SJSA1 (cell line): ENCODE data around the gene COQ8B. TPM values are rescaled to one million over a fixed set of nuclear protein-coding genes. Genes with fewer than 3 reads are reported as not detected.
"Not testable (repeated sequence)": the region's sequence is repeated elsewhere in the genome, so short reads cannot be mapped to it uniquely, and the experiment has no call there.

Source experiments
- DNase-seq, 2 experiments: peaks; one replicate each; pipeline ENCODE4 v3.0.0-alpha.2; 2015 to 2020; ENCODE audit warnings: low spot score in 2 of 2, low read depth in 1 of 2
- H3K27ac ChIP-seq: fragments of 250-450 bp; sonication (Bioruptor Pico); 2 replicates; pipeline ENCODE4 v1.5.1; 2020; ENCODE audit warnings: mild to moderate bottlenecking, moderate library complexity
- H3K27me3 ChIP-seq: fragments of 250-450 bp; sonication (Bioruptor Pico); replicated peaks from 2 replicates; pipeline ENCODE4 v1.5.1; 2020; ENCODE audit warnings: mild to moderate bottlenecking, moderate library complexity
- H3K36me3 ChIP-seq: fragments of 250-450 bp; sonication (Bioruptor Pico); 2 replicates; pipeline ENCODE4 v1.5.1; 2020; ENCODE audit warnings: mild to moderate bottlenecking
- H3K4me1 ChIP-seq: fragments of 250-450 bp; sonication (Bioruptor Pico); replicated peaks from 2 replicates; pipeline ENCODE4 v1.6.1; 2021; ENCODE audit warnings: mild to moderate bottlenecking
- H3K4me3 ChIP-seq: fragments of 250-450 bp; sonication (Bioruptor Pico); 2 replicates; pipeline ENCODE4 v1.5.1; 2020; ENCODE audit warnings: mild to moderate bottlenecking
- H3K9me3 ChIP-seq: fragments of 250-450 bp; sonication (Bioruptor Pico); replicated peaks from 2 replicates; pipeline ENCODE4 v1.5.1; 2020; ENCODE audit warnings: mild to moderate bottlenecking
- total RNA-seq: library from RNA; depleted of rRNA; stranded (reverse); fragments of >200 nt; shearing (Covaris generic); gene quantifications from 2 replicates; pipeline ENCODE4 v1.2.3, GENCODE V29; 2014

Gene COQ8B
- total RNA-seq, 1 experiment from 2014 or later = 29.2 TPM

DNA sequence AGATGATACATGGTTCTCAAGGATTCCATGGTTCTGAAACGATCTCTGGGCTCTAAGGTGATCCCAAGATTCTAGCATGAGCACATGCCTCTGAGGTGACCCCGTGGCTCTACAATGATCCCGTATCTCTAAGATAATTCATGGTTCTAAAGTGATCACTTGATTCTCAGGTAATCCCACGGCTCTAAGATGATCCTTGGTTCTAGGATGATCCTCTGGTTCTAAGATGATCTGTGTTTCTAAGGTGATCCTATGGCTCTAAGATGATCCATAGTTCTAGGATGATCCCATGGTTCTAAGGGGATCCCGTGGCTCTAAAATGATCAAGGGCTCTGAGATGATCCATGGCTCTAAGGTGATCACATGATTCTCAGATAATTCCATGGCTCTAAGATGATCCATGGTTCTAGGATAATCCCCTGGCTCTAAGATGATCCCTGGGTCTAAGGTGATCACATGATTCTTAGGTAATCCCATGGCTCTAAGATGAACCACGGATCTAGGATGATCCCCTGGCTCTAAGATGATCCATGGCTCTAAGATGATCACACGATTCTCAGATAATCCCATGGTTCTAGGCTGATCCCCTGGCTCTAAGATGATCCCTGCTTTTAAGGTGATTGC is 47.6 kb downstream of the COQ8B start:
- Histone ChIP-seq H3K9me3 (peaks cover 4% of the 10 kb centered on the region), H3K4me3 (no peak overlapping the region), H3K27me3 (no peaks in the 10 kb centered on the region), H3K36me3 (peaks cover 68% of the 10 kb centered on the region), H3K4me1 (peaks cover 10% of the 10 kb centered on the region), H3K27ac (no peak overlapping the region)
- no peak for DNase-seq

DNA sequence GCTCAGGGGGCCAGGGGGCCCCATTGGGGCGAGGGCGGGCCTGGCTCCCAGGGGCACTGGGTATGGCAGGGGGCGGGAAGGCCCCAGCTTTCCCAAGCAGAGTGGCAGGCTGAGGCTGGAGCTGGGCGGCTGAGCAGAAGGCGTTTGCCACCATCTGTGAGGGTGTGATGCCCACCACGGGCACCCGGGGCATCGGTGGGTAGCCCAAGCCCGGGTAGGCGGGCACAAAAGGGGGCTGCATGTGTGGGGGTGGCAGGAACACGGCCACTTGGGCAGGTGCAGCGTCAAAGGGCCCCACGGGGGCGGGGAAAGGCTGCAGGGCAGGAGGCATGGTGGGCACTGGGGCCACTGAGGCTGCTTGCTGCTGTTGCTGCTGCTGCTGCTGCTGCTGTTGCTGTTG is 49.1 kb downstream of the COQ8B start:
- Histone ChIP-seq H3K4me1 (peaks cover 20% of the 10 kb centered on the region), H3K36me3 (peaks cover 53% of the 10 kb centered on the region), H3K4me3 (no peak overlapping the region), H3K27me3 (no peaks in the 10 kb centered on the region), H3K9me3 (peaks cover 4% of the 10 kb centered on the region), H3K27ac (no peak overlapping the region)
- DNase-seq = no peak

DNA sequence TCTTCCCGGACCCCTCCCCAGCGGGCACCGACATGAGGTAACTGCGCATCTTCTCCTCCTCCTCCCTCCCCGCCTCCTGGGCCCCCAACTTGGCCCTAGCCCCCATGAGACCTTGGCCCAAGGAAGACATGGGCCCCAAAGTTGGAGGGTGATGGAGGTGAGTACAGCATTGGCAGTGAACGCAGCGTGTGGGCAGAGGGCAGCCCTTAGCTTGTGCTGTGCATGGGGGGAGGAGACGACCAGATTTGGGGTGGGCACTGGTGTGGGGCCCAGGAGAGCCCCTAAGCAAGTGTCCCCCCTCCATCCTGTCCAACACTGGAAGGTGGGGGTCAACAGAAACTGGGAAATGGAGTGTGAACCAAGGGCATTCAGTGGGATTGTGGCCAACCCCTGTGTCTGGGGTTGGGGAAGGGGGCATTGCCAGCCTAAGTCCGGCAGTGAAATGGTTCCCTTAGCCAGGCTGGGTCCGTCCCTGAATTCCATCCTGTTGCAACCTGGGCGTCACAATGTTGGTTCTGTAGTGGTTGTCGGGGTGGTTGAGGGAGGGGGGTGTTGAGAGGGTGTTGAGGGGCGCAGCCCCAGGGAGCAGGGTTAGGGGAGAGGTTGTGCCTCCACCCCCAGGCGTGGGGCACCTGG is 49.8 kb downstream of the COQ8B start:
- DNase-seq = no peak
- H3K27ac ChIP-seq = no peak overlapping the region
- no peak overlapping the region for H3K4me3 ChIP-seq
- peaks cover 20% of the 10 kb centered on the region for H3K4me1 ChIP-seq
- H3K36me3 ChIP-seq = peaks cover 46% of the 10 kb centered on the region
- H3K27me3 ChIP-seq = no peaks in the 10 kb centered on the region
- H3K9me3 ChIP-seq = peaks cover 4% of the 10 kb centered on the region

DNA sequence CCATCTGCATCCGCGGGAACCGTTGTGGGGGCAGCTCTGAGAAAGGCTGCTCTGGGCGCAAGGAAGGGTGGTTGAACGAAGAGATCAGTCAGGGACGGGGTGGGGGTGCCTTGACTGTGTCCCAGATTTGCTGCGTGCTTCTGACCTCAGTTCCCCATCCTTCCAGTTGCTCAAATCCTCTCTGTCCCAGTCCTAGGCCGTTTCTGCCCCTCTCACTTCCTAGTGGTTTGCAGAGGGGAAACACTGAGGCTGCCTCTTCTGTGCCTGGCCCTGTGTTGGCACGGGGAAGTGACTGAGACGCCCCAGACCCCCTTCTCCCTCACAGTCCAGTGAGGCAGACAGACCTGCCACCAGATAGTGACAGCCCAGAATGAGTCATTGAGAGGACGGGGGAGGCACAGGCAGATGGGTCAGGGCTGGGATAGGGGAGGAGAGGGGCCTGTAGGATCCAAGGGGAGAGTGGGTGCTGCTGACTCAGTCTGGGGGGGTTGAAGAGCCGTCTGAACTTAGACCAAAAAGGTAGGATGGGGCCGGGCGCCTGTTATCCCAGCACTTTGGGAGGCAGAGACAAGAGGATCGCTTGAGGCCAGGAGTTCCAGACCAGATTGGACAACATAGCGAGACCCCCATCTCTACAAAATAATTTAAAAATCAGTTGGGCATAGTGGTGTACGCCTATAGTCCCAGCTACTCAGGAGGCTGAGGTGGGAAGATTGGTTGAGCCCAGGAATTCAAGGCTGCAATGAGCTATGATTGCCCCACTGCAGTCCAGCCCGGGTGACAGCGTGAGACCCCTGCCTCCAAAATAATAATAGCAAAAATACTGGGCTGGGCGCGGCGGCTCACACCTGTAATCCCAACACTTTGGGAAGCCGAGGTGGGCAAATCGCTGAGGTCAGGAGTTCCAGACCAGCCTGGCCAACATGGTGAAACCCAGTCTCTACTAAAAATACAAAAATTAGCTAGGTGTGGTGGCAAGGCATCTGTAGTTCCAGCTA is 52.7 kb downstream of the COQ8B start:
- no peak for DNase-seq
- no peaks in the 10 kb centered on the region for H3K27me3 ChIP-seq
- peaks cover 20% of the 10 kb centered on the region for H3K4me1 ChIP-seq
- peaks cover 2% of the 10 kb centered on the region for H3K9me3 ChIP-seq
- H3K4me3 ChIP-seq = peak overlapping the region; percentile 47
- H3K27ac ChIP-seq = no peak overlapping the region
- peaks cover 21% of the 10 kb centered on the region for H3K36me3 ChIP-seq

DNA sequence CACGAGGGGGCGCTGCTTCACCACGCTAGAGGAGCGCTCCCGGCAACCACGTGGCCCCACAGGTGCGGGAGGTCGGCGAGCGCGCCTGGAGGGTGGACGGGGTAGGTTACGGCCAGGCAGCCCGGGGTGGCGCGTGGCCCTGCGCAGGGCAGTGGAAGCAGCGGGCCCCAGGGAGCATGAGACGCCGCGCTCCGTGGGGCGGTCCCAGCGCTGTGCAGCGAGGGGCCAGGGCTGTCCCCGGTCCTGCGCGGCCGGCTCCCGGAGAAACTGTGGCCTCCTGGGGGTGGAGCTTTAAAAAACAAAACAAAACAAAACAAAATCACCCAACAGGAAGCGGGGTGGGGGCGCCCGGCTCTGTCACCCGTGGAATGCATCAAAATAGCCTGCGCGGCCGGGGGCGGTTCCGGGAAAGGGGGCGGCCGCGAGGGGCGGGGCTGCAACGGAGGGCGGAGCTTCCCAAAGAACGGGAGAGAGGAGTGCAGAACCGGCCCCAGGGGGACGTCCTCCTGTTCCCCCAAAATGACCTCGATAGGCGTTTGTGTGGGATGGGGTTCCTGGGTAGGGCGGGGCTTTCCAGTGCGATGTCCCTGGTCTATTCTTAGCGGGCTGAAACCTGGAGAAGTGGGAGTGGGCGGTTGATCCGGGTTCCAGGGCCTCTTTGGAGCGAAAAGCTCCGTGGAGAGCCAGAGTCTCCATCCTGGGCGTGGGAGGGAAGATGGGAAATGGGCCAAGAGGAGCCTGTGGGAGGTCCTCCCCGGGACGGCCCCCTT is 53.6 kb downstream of the COQ8B start:
- Histone ChIP-seq H3K4me1 (peaks cover 20% of the 10 kb centered on the region), H3K36me3 (peaks cover 12% of the 10 kb centered on the region), H3K27me3 (no peaks in the 10 kb centered on the region), H3K4me3 (peak overlapping the region; percentile 47), H3K9me3 (no peaks in the 10 kb centered on the region), H3K27ac (no peak overlapping the region)
- DNase-seq = peak; percentile 87

DNA sequence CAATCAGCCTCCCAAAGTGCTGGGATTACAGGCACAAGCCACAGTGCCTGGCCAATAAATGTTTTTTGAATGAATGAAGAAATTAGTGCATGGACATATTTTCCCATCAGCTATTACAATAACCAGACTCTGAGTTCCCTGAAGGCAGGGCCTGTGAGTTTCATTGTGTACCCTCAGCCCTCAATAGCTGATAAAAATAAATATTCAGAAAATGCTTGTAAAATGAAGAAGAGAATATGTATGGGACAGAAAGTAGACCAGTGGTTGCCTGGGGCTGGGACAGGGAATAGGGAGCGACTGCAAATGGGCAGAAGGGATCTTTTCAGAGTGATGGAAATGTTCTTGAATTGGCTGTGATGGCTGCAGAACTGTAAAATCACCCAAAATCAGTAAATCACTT is 55.1 kb downstream of the COQ8B start:
- no peaks in the 10 kb centered on the region for H3K36me3 ChIP-seq
- DNase-seq = no peak
- peaks cover 15% of the 10 kb centered on the region for H3K4me1 ChIP-seq
- no peaks in the 10 kb centered on the region for H3K27me3 ChIP-seq
- no peak overlapping the region for H3K4me3 ChIP-seq
- H3K9me3 ChIP-seq = no peaks in the 10 kb centered on the region
- H3K27ac ChIP-seq = no peak overlapping the region

DNA sequence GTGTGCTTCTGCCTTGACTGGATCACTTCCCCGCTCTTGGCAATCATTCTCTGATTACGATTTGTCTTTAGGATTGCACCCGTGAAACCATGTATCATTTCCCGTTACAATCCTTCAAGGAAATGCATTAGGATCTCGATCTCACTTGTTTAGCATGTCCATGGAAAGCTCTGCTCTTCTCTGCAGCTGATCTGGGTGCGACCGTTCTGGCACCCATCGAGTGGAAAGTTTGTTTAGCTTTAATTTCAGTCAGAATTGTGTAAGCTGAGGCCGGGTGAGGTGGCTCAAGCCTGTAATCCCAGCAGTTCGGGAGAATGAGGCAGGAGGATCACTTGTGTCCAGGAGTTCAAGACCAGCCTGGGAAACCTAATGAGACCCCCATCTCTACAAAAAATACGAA is 57.1 kb downstream of the COQ8B start:
- no peak for DNase-seq
- Histone ChIP-seq H3K9me3 (no peaks in the 10 kb centered on the region), H3K36me3 (no peaks in the 10 kb centered on the region), H3K4me3 (no peak overlapping the region), H3K27ac (no peak overlapping the region), H3K4me1 (peaks cover 10% of the 10 kb centered on the region), H3K27me3 (no peaks in the 10 kb centered on the region)

DNA sequence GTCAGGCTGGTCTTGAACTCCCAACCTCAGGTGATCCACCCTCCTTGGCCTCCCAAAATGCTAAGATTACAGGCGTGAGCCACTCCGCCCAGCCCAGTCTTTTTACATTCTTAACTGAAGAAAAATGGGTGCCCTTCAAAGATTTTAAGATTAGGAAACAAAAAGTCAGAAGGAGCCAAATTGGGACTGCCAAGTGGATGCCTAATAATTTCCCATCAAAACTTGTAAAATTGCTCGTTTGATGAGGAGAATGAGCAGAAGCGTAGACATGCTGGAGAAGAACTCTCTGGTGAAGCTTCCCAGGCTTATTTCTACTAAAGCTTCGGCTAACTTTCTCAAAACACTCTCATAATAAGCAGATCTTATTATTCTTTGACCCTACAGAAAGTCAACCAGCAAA is 57.6 kb downstream of the COQ8B start:
- no peaks in the 10 kb centered on the region for H3K27me3 ChIP-seq
- no peak for DNase-seq
- peaks cover 10% of the 10 kb centered on the region for H3K4me1 ChIP-seq
- no peaks in the 10 kb centered on the region for H3K9me3 ChIP-seq
- H3K36me3 ChIP-seq = no peaks in the 10 kb centered on the region
- no peak overlapping the region for H3K27ac ChIP-seq
- H3K4me3 ChIP-seq = no peak overlapping the region

DNA sequence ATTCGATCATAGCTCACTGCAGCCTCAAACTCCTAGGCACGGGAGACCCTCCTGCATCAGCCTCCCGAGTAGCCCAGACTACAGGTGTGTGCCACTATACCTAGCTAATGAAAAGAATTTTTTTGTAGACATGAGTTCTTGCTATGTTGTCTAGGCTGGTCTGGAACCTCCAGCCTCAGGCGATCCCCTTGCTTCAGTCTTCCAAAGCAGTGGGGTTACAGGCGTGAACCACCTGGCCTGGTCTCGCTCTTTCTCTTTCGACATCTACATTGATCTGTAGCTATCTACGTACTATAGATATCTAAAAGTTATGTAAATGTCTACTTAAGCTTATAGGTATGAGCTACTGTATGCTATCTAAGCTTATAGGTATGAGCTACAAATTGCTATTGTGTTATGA is 58.7 kb downstream of the COQ8B start:
- no peaks in the 10 kb centered on the region for H3K27me3 ChIP-seq
- no peak overlapping the region for H3K27ac ChIP-seq
- no peaks in the 10 kb centered on the region for H3K9me3 ChIP-seq
- H3K4me3 ChIP-seq = no peak overlapping the region
- DNase-seq = no peak
- no peaks in the 10 kb centered on the region; the same call in 1 of the 2 replicates for H3K4me1 ChIP-seq
- H3K36me3 ChIP-seq = no peaks in the 10 kb centered on the region

DNA sequence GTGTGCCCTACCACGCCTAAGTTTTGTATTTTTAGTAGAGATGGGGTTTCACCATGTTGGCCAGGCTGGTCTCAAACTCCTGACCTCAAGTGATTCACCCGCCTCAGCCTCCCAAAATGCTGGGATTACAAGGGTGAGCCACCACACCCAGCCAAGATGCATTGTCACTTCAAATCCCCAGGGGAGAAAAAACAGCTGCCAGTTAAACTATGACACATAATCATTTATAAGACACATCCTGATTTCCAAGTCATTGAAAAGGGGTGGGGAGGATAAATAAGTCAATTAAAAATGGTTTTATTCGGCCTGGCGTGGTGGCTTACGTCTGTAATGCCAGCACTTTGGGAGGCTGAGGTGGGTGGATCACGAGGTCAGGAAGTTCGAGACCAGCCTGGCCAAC is 61.0 kb downstream of the COQ8B start:
- not testable (repeated sequence) for H3K9me3 ChIP-seq, DNase-seq, H3K36me3 ChIP-seq, H3K27me3 ChIP-seq, H3K4me1 ChIP-seq, H3K4me3 ChIP-seq, H3K27ac ChIP-seq

DNA sequence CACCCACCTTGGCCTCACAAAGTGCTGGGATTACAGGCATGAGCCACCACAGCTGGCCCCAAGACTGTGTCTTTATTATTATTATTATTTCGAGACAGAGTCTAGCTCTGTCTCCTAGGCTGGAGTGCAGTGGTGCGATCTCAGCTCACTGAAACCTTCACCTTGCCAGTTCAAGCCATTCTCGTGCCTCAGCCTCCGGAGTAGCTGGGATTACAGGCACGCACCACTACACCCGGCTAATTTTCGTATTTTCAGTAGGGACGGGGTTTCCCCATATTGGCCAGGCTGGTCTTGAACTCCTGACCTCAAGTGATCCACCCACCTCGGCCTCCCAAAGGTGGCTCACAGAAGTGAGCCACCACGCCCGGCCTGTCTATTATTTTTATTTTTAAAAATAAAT is 64.4 kb downstream of the COQ8B start:
- not testable (repeated sequence) for H3K9me3 ChIP-seq, H3K36me3 ChIP-seq, H3K27ac ChIP-seq, DNase-seq, H3K4me1 ChIP-seq, H3K4me3 ChIP-seq, H3K27me3 ChIP-seq

DNA sequence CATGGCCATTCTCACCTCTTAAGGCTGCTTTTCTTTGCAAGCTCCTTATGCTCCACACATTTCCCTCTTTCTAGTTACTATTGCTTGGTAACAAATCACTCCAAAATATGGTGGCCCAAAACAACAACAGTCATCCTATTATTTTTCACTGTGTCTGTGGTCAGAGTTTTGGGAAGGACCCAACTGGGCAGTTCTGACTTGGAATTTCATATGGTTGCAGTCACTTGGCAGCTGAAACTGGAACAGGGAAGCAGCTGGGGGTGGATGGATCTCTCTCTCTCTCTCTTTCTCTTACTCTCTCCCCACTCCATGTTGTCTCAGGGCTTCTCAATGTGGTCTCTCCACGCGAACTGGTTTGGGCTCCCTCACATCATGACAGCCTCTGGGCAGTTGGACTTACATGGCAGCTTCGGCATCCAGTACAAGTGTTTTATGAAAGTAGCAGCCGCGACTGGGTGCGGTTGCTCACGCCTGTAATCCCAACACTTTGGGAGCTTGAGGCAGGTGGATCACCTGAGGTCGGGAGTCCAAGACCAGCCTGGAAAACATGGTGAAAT is 65.9 kb downstream of the COQ8B start:
- Histone ChIP-seq H3K36me3 (no peaks in the 10 kb centered on the region), H3K27ac (no peak overlapping the region), H3K9me3 (no peaks in the 10 kb centered on the region), H3K4me3 (no peak overlapping the region), H3K27me3 (no peaks in the 10 kb centered on the region), H3K4me1 (peaks cover 8% of the 10 kb centered on the region)
- no peak for DNase-seq

DNA sequence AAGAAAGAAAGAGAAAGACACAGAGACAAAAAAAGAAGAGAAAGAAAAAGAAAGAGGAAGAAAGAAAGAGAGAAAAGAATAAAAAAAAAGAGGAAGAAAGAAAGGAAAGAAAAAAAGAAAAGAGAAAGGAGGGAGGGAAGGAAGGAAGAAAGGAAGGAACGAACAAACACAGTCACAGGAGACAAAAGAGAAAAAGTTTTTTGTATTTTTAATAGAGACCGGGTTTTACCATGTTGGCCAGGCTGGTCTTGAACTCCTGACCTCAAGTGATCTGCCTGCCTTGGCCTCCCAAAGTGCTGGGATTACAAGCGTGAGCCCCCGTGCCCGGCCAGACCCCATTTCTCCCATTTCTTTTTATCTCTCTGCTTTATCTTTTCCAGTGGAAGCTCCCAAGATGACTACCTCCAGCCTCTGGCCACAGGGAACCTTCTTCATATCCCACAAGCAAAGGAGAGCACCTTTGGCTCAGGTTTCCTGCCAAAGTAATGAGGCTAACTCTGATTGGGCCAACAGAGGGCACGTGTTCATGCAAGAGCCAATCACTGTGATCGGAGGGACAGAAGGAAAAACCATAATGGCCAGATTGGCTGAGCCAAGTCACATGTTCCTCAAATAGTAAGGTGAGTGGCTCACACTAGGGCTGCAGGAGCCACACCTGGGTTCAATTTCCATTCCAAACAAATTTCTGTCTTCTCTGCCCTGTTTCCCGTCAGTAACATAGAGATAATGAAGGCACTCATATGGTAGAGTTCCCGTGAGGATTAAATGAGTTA is 66.6 kb downstream of the COQ8B start:
- not testable (repeated sequence) for DNase-seq, H3K9me3 ChIP-seq, H3K27ac ChIP-seq, H3K36me3 ChIP-seq, H3K4me3 ChIP-seq, H3K27me3 ChIP-seq
- H3K4me1 ChIP-seq = peaks cover 10% of the 10 kb centered on the region
